Stimulated activated CD8-positive, alpha-beta memory T cell treated with anti-CD3 and anti-CD28 coated beads, Interleukin-15, amount 100 ng/mL, for 24 hours (primary cell): Measurements from ENCODE around the gene CCR7.

Experiments used
- DNase-seq: peaks from one replicate; pipeline ENCODE4 v3.0.0-alpha.2; 2020; ENCODE audit warnings: low read depth

The CCR7 gene

DNA sequence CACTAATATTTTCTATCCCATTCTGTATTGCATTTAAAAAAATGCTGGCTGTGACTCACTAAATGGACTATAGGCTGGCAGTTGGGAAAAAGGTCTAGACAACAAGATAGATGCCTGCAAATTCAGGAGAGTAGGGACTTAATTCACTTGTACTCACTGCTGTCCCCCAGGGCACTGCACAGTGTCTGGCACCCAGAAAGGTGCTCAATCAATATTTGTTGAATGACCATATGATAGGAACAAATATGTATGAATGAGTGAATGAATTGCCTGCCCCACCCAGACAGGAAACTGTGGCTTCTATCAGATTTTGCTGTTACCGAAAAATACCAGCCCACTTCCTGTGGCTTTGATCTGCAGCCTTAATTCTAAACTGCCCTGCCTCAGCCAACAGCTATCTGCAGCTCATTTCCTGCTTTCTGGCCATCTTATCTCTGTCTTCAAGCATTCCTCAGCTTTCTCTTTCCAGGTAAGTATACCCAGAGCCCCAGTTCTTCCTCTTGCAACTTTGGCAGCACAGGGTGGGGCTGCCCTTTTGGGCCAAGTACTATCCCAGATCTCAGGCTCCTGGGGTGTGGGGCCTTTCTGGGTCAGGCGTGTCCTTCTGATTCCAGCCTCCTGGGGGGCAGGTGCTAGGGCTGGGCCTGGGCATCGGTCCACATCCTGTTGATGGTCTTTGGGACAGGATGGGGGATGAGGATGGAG is 48.5 kb downstream of the CCR7 start:
- DNase-seq = no peak

GRCh38 chr17:40515491-40516041 is 49.7 kb downstream of the CCR7 start:
- DNase-seq = no peak

DNA sequence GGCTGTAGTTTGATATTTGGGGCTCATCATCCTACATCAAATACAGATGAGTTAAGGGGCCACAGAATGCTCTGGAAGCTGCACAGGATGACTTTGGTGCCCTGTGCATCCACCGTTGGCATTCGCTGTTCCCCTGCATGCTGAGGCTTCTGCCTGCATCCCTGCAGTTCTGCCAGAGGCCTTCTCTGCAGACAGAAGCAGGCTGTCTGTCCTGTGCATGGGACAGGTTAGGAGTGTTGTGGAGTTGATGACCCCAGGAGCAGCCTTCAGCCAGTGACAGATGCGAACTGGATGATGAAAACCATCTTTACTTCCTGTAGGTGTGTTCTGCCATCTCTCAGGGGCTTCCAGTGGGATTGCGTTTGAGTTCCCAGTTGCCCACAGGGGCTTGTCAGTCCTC is 50.3 kb downstream of the CCR7 start:
- no peak for DNase-seq

DNA sequence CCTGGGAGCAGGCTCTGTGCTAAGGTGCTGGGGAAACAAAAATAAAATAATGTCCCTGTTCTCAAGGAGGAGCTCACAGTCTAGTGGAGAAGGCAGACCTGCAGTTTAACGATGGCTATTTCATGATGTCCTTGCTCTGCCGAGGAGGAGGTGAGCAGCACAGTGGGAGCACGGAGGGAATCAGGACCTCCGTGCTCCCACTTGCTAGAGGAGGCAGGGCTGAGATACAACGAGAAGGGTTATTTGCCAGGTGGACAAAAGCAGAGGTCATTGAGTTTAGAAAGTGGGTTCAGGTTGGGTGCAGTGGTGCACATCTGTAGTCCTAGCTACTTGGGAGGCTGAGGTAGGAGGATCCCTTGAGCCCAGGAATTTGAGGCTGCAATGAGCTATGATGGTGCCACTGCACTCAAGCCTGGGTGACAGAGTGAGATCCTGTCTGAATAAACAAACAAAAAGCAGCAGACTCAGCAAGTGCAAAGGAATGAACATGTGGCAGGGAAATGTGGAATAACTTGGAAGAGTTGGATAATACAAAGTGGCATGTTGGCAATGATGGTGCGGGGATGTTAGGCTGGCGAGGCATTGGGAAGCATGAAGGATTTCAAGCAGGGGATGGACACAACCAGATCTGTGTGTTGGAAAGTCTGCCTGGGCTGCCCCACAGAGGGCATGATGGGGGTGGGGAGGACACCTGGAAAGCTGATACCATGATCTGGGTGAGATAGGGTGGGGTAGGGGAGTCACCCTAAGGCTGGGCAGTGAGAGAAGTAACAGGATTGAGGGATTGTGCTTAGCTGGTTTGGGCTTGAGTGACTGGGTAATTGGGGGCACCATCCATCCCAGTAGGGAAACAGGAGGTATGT is 51.0 kb downstream of the CCR7 start:
- no peak for DNase-seq

DNA sequence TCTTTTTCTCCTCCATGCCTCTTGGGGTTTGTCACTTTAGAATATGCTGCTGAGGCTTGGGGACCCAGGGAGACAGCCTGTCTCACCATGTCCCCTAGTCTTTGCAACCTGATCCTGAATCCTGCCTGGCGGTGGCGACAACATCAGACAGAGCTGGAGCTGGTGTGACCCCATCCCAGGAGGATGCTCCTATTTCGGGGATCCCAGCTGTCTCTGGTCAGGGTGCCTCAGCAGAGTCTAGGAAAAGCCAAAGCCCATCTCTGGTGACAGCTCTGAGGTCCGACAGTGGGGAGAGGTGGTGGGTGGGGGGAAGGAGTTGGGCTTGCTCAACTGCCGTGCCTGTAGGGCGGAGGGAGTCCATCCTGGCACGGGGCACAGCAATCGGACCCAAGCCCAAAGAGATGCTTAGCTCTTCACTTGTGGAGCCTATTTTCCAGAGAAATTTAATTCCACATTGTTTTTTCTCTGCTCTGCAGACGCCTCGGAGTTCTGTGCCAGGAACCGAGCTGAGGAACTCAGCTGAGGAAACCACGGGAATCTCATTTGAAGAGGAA is 53.5 kb downstream of the CCR7 start:
- DNase-seq = no peak

- no peak for DNase-seq
Observed at GRCh38 chr17:40511136-40511535, 54.1 kb downstream of the CCR7 start.

DNA sequence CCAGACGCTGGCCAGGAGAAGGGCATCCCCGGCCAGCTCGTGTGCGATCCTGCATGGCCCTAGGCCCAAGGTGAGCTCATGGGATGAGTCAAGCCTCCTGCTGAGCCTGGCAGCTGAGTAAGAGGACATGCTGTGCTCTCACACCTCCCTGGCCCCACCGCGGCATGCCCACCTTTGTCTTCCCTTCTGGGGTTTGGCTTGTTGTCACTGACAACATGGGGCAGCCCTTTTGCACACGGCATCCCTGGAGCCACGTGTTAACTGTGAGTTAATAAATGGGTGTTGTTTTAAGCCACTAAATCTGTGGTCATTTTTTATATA is 55.0 kb downstream of the CCR7 start:
- DNase-seq = no peak

DNA sequence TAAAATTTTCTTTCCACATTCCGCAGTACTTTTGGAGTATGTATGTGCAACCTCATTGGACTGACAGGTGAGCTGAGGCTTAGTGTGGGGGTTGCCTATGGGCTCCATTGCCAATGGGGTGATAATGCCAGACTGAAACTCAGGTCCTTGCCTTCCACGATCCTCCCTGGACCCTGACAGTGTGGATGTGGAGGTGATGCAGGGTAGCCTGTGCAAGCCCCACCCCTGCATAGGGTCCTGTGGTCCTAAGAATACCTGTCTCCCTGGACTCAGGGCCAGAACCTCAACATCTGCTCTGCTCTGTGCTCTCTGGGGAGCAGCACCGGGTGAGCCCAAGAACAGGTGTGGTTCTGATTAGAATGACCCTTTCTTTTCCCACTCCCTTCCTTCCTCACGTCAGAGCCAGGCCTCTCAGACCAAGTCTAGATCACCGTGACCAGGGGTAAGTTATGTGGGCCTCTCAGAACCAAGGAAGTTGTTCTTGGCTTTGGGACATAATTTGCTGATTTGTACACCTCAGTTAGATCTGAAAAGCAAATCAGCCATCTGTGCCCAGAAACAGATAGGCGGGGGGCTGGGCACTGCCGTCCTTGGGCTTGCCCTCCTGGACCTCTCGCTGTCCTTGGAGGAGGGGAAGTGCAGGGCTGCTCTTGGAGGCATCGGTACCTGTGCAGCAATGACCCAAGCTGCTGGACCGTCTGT is 55.5 kb downstream of the CCR7 start:
- DNase-seq = no peak

DNA sequence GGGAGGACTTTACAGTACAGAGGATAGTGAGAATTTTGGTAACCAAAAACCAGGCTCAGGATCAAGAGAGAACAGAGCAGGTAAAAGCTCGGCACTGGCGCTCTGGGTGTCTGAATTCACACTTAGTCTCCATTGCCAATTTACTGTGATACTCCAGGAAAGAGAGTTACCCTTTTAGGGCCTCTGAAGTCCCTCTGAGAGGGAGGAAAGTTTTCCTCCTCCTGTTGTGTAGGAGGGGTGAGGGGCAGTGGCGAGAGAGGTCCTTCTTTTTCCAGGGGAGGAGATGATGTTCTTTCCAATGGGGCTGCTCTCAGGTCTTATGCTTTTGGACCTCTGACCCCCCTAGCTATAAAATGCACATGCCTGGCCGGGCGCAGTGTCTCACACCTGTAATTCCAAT is 58.5 kb downstream of the CCR7 start:
- DNase-seq = no peak
